PFSK-1 (cell line): ENCODE results near the gene ARNT2.

Experiments
- FOXP2 ChIP-seq: optimal IDR thresholded peaks from 2 replicates; pipeline ENCODE3; 2011; ENCODE audit warnings: borderline replicate concordance, control low read depth, inconsistent platforms; ENCODE audit not compliant: insufficient read depth; ENCODE audit errors: extremely low read length, extremely low read depth
- POLR2AphosphoS5 ChIP-seq: IDR thresholded peaks from 2 replicates; pipeline ENCODE4 v1.6.1; 2012; ENCODE audit warnings: low read depth, mild to moderate bottlenecking, control low read depth, low read length, moderate library complexity
- SIN3A ChIP-seq: IDR thresholded peaks from 2 replicates; pipeline ENCODE4 v1.6.1; 2012; ENCODE audit warnings: mild to moderate bottlenecking, low read length, moderate library complexity, borderline replicate concordance; ENCODE audit not compliant: insufficient read depth
- TAF1 ChIP-seq: IDR thresholded peaks from 2 replicates; pipeline ENCODE4 v1.6.1; 2012; ENCODE audit warnings: low read length, control low read depth, borderline replicate concordance; ENCODE audit not compliant: insufficient read depth
- TF ChIP-seq, protein P1 (sequence below), 2 experiments: IDR thresholded peaks; 2 replicates each; pipeline versions ENCODE4 v1.6.1 to v1.8.0; 2011 to 2012; ENCODE audit warnings: low read depth in 2 of 2, low read length in 2 of 2, control low read depth in 1 of 2, inconsistent platforms in 1 of 2, mild to moderate bottlenecking in 1 of 2, moderate library complexity in 1 of 2; ENCODE audit not compliant: insufficient read depth in 1 of 2

DNA sequence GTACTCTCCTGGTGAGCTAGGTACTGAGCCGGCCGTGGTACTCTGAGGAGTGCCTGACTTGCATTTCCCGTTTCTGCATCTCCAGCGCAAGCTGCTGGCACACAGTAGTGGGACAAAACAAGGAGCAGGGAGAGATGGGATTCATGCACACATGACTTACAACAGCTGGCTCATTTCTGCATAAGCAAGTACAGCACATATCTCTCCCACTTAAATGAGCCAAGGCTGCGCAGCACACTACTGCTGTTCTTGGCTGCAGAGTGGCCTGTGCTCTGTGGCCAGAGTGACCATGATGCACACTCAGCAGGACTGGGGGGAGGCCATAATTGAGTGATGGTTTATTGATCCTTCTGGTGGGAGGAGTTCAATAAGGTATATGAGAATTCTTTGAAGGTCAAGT, 231.8 kb downstream of the ARNT2 start:
- TF ChIP-seq, protein P1, sequence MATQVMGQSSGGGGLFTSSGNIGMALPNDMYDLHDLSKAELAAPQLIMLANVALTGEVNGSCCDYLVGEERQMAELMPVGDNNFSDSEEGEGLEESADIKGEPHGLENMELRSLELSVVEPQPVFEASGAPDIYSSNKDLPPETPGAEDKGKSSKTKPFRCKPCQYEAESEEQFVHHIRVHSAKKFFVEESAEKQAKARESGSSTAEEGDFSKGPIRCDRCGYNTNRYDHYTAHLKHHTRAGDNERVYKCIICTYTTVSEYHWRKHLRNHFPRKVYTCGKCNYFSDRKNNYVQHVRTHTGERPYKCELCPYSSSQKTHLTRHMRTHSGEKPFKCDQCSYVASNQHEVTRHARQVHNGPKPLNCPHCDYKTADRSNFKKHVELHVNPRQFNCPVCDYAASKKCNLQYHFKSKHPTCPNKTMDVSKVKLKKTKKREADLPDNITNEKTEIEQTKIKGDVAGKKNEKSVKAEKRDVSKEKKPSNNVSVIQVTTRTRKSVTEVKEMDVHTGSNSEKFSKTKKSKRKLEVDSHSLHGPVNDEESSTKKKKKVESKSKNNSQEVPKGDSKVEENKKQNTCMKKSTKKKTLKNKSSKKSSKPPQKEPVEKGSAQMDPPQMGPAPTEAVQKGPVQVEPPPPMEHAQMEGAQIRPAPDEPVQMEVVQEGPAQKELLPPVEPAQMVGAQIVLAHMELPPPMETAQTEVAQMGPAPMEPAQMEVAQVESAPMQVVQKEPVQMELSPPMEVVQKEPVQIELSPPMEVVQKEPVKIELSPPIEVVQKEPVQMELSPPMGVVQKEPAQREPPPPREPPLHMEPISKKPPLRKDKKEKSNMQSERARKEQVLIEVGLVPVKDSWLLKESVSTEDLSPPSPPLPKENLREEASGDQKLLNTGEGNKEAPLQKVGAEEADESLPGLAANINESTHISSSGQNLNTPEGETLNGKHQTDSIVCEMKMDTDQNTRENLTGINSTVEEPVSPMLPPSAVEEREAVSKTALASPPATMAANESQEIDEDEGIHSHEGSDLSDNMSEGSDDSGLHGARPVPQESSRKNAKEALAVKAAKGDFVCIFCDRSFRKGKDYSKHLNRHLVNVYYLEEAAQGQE (IDR thresholded peaks at IDR 0.05; ENCODE audit: insufficient read depth in 1 of 2, low read depth in 2 of 2, low read length in 2 of 2) = no peak
- TF ChIP-seq TAF1 (no peak), POLR2AphosphoS5 (no peak), SIN3A (no peak), FOXP2 (no peak)
